LoVo (cell line): ENCODE results near the gene ERBB2.

Experiments
- DNase-seq: peaks from one replicate; pipeline ENCODE4 v3.0.0-alpha.2; 2016; ENCODE audit warnings: low spot score

ERBB2 gene

DNA sequence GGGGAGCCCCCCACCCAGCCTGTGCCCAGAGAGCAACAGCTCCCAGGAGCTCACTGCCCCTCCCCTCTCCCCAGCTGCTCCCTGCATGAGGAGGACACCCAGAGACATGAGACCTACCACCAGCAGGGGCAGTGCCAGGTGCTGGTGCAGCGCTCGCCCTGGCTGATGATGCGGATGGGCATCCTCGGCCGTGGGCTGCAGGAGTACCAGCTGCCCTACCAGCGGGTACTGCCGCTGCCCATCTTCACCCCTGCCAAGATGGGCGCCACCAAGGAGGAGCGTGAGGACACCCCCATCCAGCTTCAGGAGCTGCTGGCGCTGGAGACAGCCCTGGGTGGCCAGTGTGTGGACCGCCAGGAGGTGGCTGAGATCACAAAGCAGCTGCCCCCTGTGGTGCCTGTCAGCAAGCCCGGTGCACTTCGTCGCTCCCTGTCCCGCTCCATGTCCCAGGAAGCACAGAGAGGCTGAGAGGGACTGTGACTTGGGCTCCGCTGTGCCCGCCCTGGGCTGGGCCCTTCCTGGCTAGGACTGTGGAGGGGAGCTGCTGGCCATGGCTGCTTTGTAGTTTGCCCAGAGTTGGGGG, 34.1 kb upstream of the ERBB2 start:
- DNase-seq = no peak

DNA sequence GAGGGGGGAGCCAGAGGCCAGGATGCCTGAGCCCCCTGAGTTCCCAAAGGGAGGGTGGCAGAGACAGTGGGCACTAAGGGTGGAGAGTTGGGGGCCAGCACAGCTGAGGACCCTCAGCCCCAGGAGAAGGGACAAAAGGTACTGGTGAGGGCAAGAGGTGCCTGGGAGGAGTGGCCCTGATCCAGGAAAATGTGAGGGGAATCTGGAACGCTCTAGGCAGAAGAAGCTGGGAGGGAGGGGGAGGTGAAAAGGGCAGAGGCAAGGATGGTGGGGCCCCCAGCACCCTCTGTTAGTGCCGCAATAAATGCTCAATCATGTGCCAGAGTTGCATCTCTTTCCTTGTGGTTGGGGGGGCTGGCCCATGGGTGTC, 33.6 kb upstream of the ERBB2 start:
- no peak for DNase-seq

DNA sequence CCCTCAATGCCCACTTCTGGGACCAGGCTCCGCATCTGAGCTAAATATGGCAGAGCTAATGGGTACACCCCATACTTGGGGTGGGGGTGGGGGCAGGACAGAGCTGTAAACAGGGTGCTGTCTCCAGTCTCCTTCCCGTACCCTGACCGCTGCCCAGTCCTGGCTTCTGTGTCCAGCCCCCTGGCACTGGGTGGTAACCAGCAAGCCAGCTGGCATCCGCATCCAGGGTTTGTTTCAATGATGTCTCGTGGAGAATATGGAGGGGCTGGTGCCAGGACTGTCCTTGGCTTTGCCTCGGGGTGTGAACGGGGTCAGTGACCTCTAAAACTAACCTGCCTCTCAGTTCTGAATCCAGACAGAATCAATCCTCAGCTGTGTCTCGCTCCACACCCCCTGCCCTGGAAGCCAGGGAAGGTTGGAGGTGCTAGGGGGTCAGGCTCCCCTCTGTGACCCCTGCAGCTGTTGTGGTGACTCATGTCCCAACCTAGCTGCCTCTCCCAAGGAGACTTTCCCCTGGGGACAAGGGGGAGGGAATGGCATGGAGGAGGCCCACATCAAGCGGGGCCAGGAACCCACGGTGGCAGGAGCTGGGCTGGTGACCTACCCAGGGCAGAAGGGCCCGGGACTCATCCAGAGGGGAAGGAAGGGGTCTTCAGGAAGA, 33.1 kb upstream of the ERBB2 start:
- DNase-seq = no peak

DNA sequence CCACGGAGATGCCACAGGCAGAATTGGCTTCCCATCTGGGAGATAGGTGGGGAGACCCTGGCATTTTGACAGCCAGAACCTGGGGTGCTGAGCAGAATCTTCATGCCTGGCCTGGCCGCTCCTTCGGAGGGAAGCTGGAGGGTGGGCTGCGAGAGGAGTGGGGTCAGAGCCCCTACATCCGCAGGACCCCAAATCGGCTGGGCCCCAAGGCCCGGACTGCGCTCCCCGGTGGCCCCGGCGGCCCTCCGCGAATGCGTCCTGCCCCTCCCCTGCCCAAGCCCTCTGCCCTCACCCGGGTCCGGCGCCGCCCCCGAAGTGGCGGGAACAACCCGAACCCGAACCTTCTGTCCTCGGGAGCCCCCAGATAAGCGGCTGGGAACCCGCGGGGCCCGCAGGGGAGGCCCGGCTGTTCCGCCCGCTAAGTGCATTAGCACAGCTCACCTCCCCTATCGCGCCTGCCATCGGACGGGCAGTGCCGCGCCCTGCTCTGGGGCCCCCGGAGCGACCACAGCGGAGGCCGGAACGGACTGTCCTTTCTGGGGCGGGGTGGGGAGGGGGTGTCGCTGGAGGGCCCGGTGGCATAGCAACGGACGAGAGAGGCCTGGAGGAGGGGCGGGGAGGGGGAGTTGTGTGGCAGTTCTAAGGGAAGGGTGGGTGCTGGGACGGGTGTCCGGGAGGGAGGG, 32.5 kb upstream of the ERBB2 start:
- no peak for DNase-seq

GRCh38 chr17:39667945-39668924, 31.6 kb upstream of the ERBB2 start, which contains the start of gene PNMT:
TSS of gene PNMT (plus strand) at chr17:39668453. CDS start at chr17:39668476, 23 bp downstream.
- peak; percentile 70 for DNase-seq

GRCh38 chr17:39669897-39670735, 29.7 kb upstream of the ERBB2 start:
- no peak for DNase-seq

- DNase-seq = no peak
Observed at GRCh38 chr17:39670746-39671145, 29.1 kb upstream of the ERBB2 start.

DNA sequence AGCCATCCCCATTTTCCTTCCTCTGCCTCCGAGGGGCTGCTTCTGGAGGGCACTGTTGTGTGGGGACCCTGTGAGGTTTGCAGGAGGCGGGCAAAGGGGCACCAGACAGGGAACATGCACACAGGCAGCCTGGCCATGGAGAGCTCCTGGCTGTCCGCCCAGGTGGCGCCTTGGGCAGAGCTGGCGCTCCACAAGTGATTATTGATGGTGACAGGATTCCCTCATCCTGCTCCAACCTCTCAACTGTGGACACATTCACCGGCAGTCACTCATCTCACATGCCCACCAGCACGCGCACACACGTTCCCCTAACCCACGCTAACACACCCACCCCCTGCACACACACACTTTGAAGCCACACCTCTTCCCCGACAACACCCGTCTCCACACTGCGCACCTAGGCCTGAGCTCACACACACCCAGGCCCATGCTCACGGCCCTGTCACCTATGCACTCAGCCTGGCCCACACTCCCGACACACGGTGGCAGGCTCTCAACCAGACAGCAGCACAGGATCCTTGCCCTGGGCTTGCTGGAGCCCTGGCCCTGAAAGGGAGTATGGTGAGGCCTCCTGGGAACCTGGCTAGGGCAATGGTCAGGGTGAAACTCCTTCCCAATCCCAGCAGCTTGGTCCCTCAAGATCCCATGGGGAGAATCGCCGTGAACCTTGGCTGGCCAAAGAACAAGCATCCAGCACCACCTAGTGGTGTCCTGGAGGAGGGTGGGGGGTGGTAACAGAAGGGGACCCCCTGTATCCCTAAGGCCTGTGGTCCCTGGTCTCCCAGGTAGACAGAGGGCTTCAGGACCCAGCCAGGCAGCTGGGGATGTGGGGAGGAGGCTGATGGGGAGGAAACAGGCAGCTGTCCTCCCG, 28.0 kb upstream of the ERBB2 start:
- no peak for DNase-seq

DNA sequence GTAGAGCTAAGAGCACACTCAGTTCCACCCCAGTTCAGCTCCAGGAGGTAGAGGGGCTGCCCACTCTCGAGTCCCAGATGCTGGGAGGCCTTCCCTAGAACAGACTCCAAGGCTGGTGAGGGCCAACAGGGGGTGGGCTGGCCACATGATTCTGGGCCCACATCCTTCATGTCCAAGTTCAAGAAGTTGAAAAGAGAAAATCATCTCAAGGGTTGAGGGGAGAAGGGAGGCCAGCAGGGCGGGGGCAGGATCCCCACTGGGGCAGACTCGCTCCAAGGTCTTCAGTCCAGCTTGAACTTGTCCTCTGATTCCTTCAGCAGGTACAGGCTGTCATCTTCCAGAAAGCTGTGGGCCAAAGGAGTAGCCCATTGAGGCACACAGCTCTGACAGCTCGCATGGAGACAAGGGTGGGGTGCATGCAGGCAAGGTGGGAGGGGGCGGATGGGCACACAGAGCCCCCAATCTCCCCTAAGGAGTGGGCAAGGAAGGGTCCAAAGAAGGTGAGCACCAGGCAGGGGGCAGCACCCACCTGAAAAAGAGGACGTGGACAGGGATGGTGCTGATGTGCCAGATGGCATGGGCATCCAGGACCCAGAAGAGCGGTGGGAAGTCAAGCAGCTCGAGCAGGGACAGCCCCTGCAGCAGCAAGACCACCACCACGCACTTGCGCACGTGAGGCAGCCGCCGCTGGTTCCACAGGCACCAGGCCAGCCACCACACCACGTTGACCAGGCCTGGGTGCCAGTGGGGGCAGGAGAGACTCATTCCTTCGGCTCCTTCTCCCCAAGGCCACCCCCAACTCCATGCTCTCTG, 27.1 kb upstream of the ERBB2 start:
- no peak for DNase-seq

DNA sequence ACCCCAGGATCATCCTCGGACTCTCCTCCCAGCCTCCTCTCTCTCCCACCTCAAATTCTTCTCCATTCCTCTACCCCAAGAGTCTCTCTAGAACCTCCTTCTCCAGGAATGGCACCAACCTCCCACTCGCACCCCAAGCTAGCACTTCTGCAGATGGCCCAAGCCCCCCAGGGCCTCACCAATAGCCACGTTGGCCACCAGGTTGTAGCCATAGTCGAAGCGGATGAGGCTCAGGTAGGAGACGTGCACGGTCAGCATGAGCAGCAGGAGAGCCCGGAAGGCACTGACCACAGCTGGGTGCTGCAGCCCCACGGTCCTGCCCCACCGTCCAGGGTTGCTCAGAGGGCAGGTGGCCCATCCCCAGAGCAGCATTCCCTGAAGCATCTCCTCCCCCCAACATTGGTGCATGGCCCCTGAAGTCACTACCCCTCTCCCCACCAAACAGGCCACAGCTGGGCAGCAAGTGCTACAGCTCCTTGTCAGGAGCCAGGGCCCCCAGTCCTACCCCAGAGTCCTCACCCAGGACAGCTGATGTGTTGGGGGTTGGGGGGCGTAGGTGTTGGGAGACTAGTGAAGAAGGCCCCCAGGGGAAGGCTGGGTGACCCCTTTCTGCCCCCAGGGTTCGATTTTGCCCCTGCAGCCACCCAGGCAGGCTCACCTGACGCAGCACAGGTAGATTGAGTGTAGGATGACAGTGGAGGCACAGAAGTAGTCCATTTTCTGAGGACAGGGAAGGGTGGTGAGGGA, 26.4 kb upstream of the ERBB2 start:
- no peak for DNase-seq

DNA sequence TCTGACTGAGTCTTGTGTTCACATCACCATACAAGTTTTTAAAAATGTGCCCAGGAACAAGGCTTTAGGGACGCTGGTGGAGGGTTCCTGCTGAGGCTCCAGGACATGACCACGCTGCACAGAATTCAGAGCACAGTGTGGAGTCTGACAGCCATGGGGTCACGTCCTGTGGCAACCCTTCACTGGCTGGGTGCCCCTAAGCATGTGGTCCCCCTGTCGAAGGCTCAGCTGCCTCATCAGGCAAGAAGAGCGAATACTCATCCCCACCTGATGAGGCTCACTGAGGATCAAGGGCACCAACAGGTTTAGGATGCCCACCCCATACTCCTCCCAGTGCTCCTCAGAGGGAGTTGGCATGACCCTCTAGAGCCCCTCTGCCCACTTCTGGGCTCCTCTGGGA, 25.7 kb upstream of the ERBB2 start:
- DNase-seq = no peak

- DNase-seq = peak; percentile 46
Observed at GRCh38 chr17:39674702-39675389, 25.0 kb upstream of the ERBB2 start.

GRCh38 chr17:39675390-39676082, 24.3 kb upstream of the ERBB2 start:
- no peak for DNase-seq

- no peak for DNase-seq
Observed at GRCh38 chr17:39676198-39676819, 23.6 kb upstream of the ERBB2 start.

GRCh38 chr17:39677072-39677471, 22.8 kb upstream of the ERBB2 start:
- no peak for DNase-seq

GRCh38 chr17:39677542-39678339, 22.1 kb upstream of the ERBB2 start:
- no peak for DNase-seq
